Keratinocyte (primary cell): ENCODE data around the gene EDC3.

ENCODE experiments used
- CTCF ChIP-seq, 3 experiments: IDR thresholded peaks in 1 of 3; conservative IDR thresholded peaks in 1 of 3; optimal IDR thresholded peaks in 1 of 3; 2 replicates in 2 of 3; 3 replicates in 1 of 3; pipeline versions ENCODE3 to v1.5.1; 2011; ENCODE audit warnings: low read length in 3 of 3, mild to moderate bottlenecking in 3 of 3, moderate library complexity in 2 of 3, control low read depth in 1 of 3, inconsistent platforms in 1 of 3; ENCODE audit not compliant: insufficient read depth in 2 of 3; ENCODE audit errors: extremely low read depth in 1 of 3
- EZH2 ChIP-seq: IDR thresholded peaks from one replicate; pipeline ENCODE4 v1.6.1; 2012; ENCODE audit warnings: inconsistent platforms, mild to moderate bottlenecking, low read length, moderate library complexity

DNA sequence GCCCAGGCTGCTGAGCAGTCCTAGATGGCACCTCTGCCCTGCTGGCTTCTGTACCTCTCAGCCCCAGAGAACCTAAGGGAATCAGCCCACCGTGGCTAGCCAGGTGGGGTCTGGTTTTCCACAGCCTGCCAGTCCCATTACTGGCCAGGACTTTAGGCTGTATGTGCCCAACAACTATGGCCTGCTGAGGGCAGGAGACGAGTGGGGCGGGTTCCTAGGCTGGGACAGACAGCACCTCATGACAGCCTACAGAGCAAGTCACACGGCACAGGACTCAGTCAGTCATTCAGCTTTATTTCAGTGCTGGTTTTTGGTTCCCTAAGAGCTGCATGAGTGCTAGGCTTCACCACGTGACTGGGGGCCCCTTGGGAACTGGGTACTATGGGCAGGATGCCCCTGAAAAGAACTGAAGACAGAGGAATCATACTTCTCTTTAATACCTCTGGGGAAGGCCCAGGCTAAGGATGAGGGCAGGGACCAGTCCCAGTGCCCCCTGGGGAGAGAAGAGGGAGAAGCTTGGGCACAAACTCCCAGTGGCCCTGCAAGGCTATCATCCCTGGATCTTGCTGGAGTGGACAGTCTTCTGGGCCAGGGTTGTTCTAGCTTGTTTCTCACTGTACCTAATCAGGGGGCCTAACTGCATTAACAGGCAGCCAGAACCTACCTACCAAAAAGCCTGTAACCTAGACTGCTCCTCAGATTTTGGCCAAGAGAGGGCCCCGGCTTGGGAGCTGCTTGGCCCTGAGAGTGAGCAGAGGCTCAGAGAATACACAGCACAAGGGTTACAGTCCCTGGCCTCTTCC is 65.3 kb downstream of the EDC3 start:
- TF ChIP-seq CTCF (optimal IDR thresholded peaks at IDR 0.05 in 1 of 3, IDR thresholded peaks at IDR 0.05 in 1 of 3, conservative IDR thresholded peaks at IDR 0.05 in 1 of 3; ENCODE audit: extremely low read depth in 1 of 3, insufficient read depth in 2 of 3, low read length in 3 of 3): no peak
- TF ChIP-seq EZH2: no peak
